GM21360 (cell line): ENCODE measurements around the gene DAP.
"Not testable (repeated sequence)": the region's sequence is repeated elsewhere in the genome, so short reads cannot be mapped to it uniquely, and the experiment has no call there.

Experiments
- ATAC-seq: cut with Tn5 transposase; IDR thresholded peaks from one replicate; pipeline ENCODE4 v1.9.1; 2021; ENCODE audit warnings: mild to moderate bottlenecking, moderate library complexity; ENCODE audit not compliant: unreplicated experiment

Gene DAP

GRCh38 chr5:10674582-10674981, 86.5 kb downstream of the DAP start:
- no peak for ATAC-seq

- no peak for ATAC-seq
Measured at GRCh38 chr5:10674096-10674495, 86.9 kb downstream of the DAP start.

- ATAC-seq = no peak
Measured at GRCh38 chr5:10673407-10673806, 87.6 kb downstream of the DAP start.

GRCh38 chr5:10673017-10673389, 88.0 kb downstream of the DAP start:
- ATAC-seq = no peak

- no peak for ATAC-seq
Measured at GRCh38 chr5:10672146-10673016, 88.7 kb downstream of the DAP start.

- no peak for ATAC-seq
Measured at GRCh38 chr5:10671041-10672008, 89.7 kb downstream of the DAP start.

- ATAC-seq = no peak
Measured at GRCh38 chr5:10669983-10670382, 91.1 kb downstream of the DAP start.

- ATAC-seq = no peak
Measured at GRCh38 chr5:10668697-10669096, 92.3 kb downstream of the DAP start.

GRCh38 chr5:10667431-10668057, 93.5 kb downstream of the DAP start:
- no peak for ATAC-seq

- ATAC-seq = no peak
Measured at GRCh38 chr5:10666531-10667299, 94.3 kb downstream of the DAP start.

GRCh38 chr5:10665799-10666198, 95.2 kb downstream of the DAP start:
- no peak for ATAC-seq

GRCh38 chr5:10664180-10664769, 96.8 kb downstream of the DAP start:
- ATAC-seq = not testable (repeated sequence)

- no peak for ATAC-seq
Measured at GRCh38 chr5:10663489-10664179, 97.4 kb downstream of the DAP start.

- ATAC-seq = no peak
Measured at GRCh38 chr5:10662661-10663488, 98.2 kb downstream of the DAP start.

GRCh38 chr5:10662083-10662482, 99.0 kb downstream of the DAP start:
- no peak for ATAC-seq

- ATAC-seq = no peak
Measured at GRCh38 chr5:10661401-10661800, 99.6 kb downstream of the DAP start.

GRCh38 chr5:10660720-10661387, 100.2 kb downstream of the DAP start:
- ATAC-seq = no peak

GRCh38 chr5:10660135-10660534, 100.9 kb downstream of the DAP start:
- no peak for ATAC-seq
